Lung (tissue), 12 donors: ENCODE results near the gene SPG7. TPM values are rescaled to one million over a fixed set of nuclear protein-coding genes. Genes with fewer than 3 reads are reported as not detected.

ENCODE experiments used
- ATAC-seq: fragments of 200-7000 bp; cut with Tn5 transposase; one replicate; pipeline ENCODE4 v1.9.1; 2020; ENCODE audit warnings: moderate number of reproducible peaks; ENCODE audit not compliant: insufficient read depth, low FRiP score
- DNase-seq, 3 donors: peaks; one replicate each; pipeline ENCODE4 v3.0.0-alpha.2; 2013 to 2017
- H3K27ac ChIP-seq, 2 donors: one replicate each; pipeline ENCODE4 v1.5.1; 2013; ENCODE audit warnings: mild to moderate bottlenecking in 2 of 2, moderate library complexity in 2 of 2, control low read depth in 1 of 2, inconsistent platforms in 1 of 2, low read depth in 1 of 2, low read length in 1 of 2
- H3K27me3 ChIP-seq, 3 donors: one replicate each; pipeline ENCODE4 v1.5.1; 2013; ENCODE audit warnings: low read length in 2 of 3; ENCODE audit not compliant: control insufficient read depth in 3 of 3, insufficient read depth in 3 of 3
- H3K36me3 ChIP-seq, 4 donors: one replicate each; pipeline ENCODE4 v1.5.1; 2013; ENCODE audit warnings: low read length in 4 of 4, mild to moderate bottlenecking in 1 of 4, moderate library complexity in 1 of 4; ENCODE audit not compliant: control insufficient read depth in 4 of 4, insufficient read depth in 4 of 4
- H3K4me1 ChIP-seq, 5 donors: one replicate each; pipeline ENCODE4 v1.5.1; 2013; ENCODE audit warnings: low read length in 5 of 5, mild to moderate bottlenecking in 2 of 5, moderate library complexity in 1 of 5; ENCODE audit not compliant: control insufficient read depth in 5 of 5, insufficient read depth in 5 of 5
- H3K4me3 ChIP-seq: one replicate; pipeline ENCODE4 v1.5.1; 2013; ENCODE audit warnings: mild to moderate bottlenecking, control low read depth, moderate library complexity
- H3K9ac ChIP-seq, 2 donors: one replicate each; pipeline ENCODE4 v1.5.1; 2013; ENCODE audit warnings: low read length in 2 of 2, control low read depth in 1 of 2; ENCODE audit not compliant: insufficient read depth in 1 of 2
- H3K9me3 ChIP-seq, 4 donors: one replicate each; pipeline ENCODE4 v1.5.1; 2013; ENCODE audit warnings: low read length in 3 of 4, mild to moderate bottlenecking in 1 of 4, moderate library complexity in 1 of 4; ENCODE audit not compliant: control insufficient read depth in 4 of 4, insufficient read depth in 3 of 4
- CTCF ChIP-seq: IDR thresholded peaks from 2 replicates; pipeline ENCODE4 v1.5.1; 2012; ENCODE audit warnings: mild to moderate bottlenecking; ENCODE audit errors: control extremely low read depth, extremely low read depth
- WGBS, 2 donors: extraction: QIAGEN DNeasy Blood & Tissue Kit; methylation state at CpG; one replicate each; pipeline ENCODE4 v1.1.7; 2013; 5-methylcytosine and 5-hydroxymethylcytosine counted together
- polyA plus RNA-seq, 2 donors: library from polyadenylated mRNA; stranded (reverse); fragments of 200-250 nt; gene quantifications; one replicate each; pipeline ENCODE4 v1.2.1, GENCODE V29; 2013
- total RNA-seq, 2 donors: library from RNA; depleted of rRNA in 1 of 2; stranded (reverse); fragments of >200 nt in 1 of 2; gene quantifications; one replicate each; pipeline ENCODE4 v1.2.1, GENCODE V29; 2014 to 2021
- donor health status: control.
- donor health status: control.
- donor health status: Bipolar disorder and iron deficiency.
- donor health status: healthy.
- donor health status: DM: yes; HTN: yes; CAD: no.

The SPG7 gene
- total and polyA plus RNA-seq, 4 donors, result 59.0 to 114 (median 95.4) TPM

GRCh38 chr16:89556750-89557689 is 48.8 kb downstream of the SPG7 start:
- Histone ChIP-seq H3K27me3 (no peaks in the 10 kb centered on the region), H3K4me3 (no peak overlapping the region), H3K4me1 (peaks cover 2 to 15% (median 5%) of the 10 kb centered on the region in 5 donors), H3K36me3 (peaks cover 8 to 46% (median 28%) of the 10 kb centered on the region in 4 donors), H3K9ac (no peak overlapping the region), H3K9me3 (no peaks in the 10 kb centered on the region), H3K27ac (no peak overlapping the region)
- WGBS, 2 donors, result 48 to 60% methylated on average over 34 of the region's 34 CpGs
- peak; percentile 50 for TF ChIP-seq CTCF
- DNase-seq (peak; percentile 79 to 87 (median 79)), ATAC-seq (no peak)

GRCh38 chr16:89557690-89558490 is 49.7 kb downstream of the SPG7 start:
- DNase-seq, result no peak
- no peak overlapping the region for H3K4me3 ChIP-seq
- TF ChIP-seq CTCF, result no peak
- peaks cover 2 to 20% (median 8%) of the 10 kb centered on the region in 5 donors for H3K4me1 ChIP-seq
- no peaks in the 10 kb centered on the region for H3K27me3 ChIP-seq
- no peak for ATAC-seq
- H3K9me3 ChIP-seq, result no peaks in the 10 kb centered on the region
- no peak overlapping the region for H3K9ac ChIP-seq
- H3K27ac ChIP-seq, result peak overlapping the region in 1 of 2 donors; percentile 15
- peaks cover 8 to 43% (median 35%) of the 10 kb centered on the region in 4 donors for H3K36me3 ChIP-seq
- 89 to 90% methylated on average over 19 of the region's 19 CpGs for WGBS, 2 donors

- Histone ChIP-seq H3K27me3 (no peaks in the 10 kb centered on the region), H3K4me3 (peak within 1 kb of the TSS; percentile 96), H3K27ac (peak within 1 kb of the TSS; percentile 99 to 100), H3K9ac (peak within 1 kb of the TSS; percentile 87 to 92), H3K9me3 (no peaks in the 10 kb centered on the region), H3K4me1 (peaks cover 3 to 34% (median 14%) of the 10 kb centered on the region in 5 donors), H3K36me3 (peaks cover 18 to 52% (median 41%) of the 10 kb centered on the region in 4 donors)
- ATAC-seq (peak; percentile 94), DNase-seq (peak; percentile 96 to 98 (median 97))
- WGBS, 2 donors, result 0% methylated on average over 74 to 87 of the region's 87 CpGs
- no peak for TF ChIP-seq CTCF
Measured at GRCh38 chr16:89560378-89561141, 52.4 kb downstream of the SPG7 start, which contains the start of gene RPL13. Gene RPL13, plus strand, starts transcription at chr16:89560682. Its CDS starts 278 bp downstream, at chr16:89560960.
